Stomach (tissue), 4 donors: ENCODE measurements around the gene MLIP.

Experiments
- CTCF ChIP-seq, 7 experiments: fragments of 450-650 bp in 4 of 7; fragments of 200-600 bp in 3 of 7; sonication (generic) in 3 of 7; IDR thresholded peaks; one replicate each; pipeline ENCODE4 v1.5.1; 2016 to 2019; ENCODE audit warnings: antibody characterized with exemption in 7 of 7, control low read depth in 2 of 7, mild to moderate bottlenecking in 1 of 7
- POLR2A ChIP-seq, 4 donors: fragments of 450-650 bp; IDR thresholded peaks; one replicate each; pipeline ENCODE4 v1.6.1; 2016; ENCODE audit warnings: antibody characterized with exemption in 4 of 4, control low read depth in 2 of 4, mild to moderate bottlenecking in 1 of 4, moderate library complexity in 1 of 4
- POLR2AphosphoS5 ChIP-seq, 3 donors: sonication (generic); formaldehyde crosslinking; IDR thresholded peaks; one replicate each; pipeline ENCODE4 v1.6.1; 2016; ENCODE audit warnings: antibody characterized with exemption in 3 of 3

- TF ChIP-seq CTCF (IDR thresholded peaks at IDR 0.05) (no peak), POLR2AphosphoS5 (IDR thresholded peaks at IDR 0.05) (no peak), POLR2A (IDR thresholded peaks at IDR 0.05) (no peak)
Measured at GRCh38 chr6:54151861-54152260, 40.6 kb downstream of the MLIP start.
